IPS DF 6.9 (cell line): ENCODE data around the gene RBM47.

ENCODE experiments used
- DNase-seq: peaks from one replicate; pipeline ENCODE4 v3.0.0-alpha.2; 2013; ENCODE audit warnings: low read depth, low spot score
- H3K27ac ChIP-seq: one replicate; pipeline ENCODE4 v1.5.1; 2013; ENCODE audit warnings: low read length, control low read depth
- H3K27me3 ChIP-seq: 2 replicates; pipeline ENCODE4 v1.6.1; 2013; ENCODE audit warnings: mild to moderate bottlenecking, low read length; ENCODE audit not compliant: control insufficient read depth, insufficient read depth
- H3K36me3 ChIP-seq: 2 replicates; pipeline ENCODE4 v1.6.1; 2013; ENCODE audit warnings: low read length; ENCODE audit not compliant: control insufficient read depth, insufficient read depth
- H3K4me1 ChIP-seq: 2 replicates; pipeline ENCODE4 v1.6.1; 2013; ENCODE audit warnings: low read length; ENCODE audit not compliant: control insufficient read depth, insufficient read depth
- H3K4me3 ChIP-seq: 2 replicates; pipeline ENCODE4 v1.5.1; 2013; ENCODE audit warnings: mild to moderate bottlenecking, low read length
- H3K9me3 ChIP-seq: 2 replicates; pipeline ENCODE4 v1.6.1; 2013; ENCODE audit warnings: low read length, inconsistent platforms; ENCODE audit not compliant: control insufficient read depth, insufficient read depth
- WGBS: extraction: QIAGEN DNeasy Blood & Tissue Kit; methylation state at CpG from one replicate; pipeline ENCODE4 v1.1.7; 2013; ENCODE audit warnings: mixed read lengths, missing lambda C conversion rate; ENCODE audit not compliant: insufficient read length, insufficient coverage; 5-methylcytosine and 5-hydroxymethylcytosine counted together

RBM47 gene

GRCh38 chr4:40544221-40544620 is 85.4 kb downstream of the RBM47 start:
- peaks cover 3% of the 10 kb centered on the region; the same call in 1 of the 2 replicates for H3K36me3 ChIP-seq
- DNase-seq = no peak
- no peak overlapping the region for H3K27ac ChIP-seq
- no peaks in the 10 kb centered on the region for H3K9me3 ChIP-seq
- peaks cover 1% of the 10 kb centered on the region; the same call in 1 of the 2 replicates for H3K4me1 ChIP-seq
- no peaks in the 10 kb centered on the region for H3K27me3 ChIP-seq
- WGBS = no CpG with 5 or more reads among the region's 7 CpGs
- no peak overlapping the region for H3K4me3 ChIP-seq

- Histone ChIP-seq H3K4me3 (no peak overlapping the region), H3K4me1 (peaks cover 1% of the 10 kb centered on the region; the same call in 1 of the 2 replicates), H3K36me3 (no peaks in the 10 kb centered on the region), H3K27me3 (no peaks in the 10 kb centered on the region), H3K9me3 (no peaks in the 10 kb centered on the region), H3K27ac (no peak overlapping the region)
- no peak for DNase-seq
- WGBS = no CpG with 5 or more reads among the region's 7 CpGs
Observed at GRCh38 chr4:40540800-40541199, 88.9 kb downstream of the RBM47 start.

GRCh38 chr4:40536032-40536431 is 93.6 kb downstream of the RBM47 start:
- no peak overlapping the region for H3K27ac ChIP-seq
- H3K36me3 ChIP-seq = no peaks in the 10 kb centered on the region
- H3K9me3 ChIP-seq = no peaks in the 10 kb centered on the region
- no peaks in the 10 kb centered on the region for H3K4me1 ChIP-seq
- no peaks in the 10 kb centered on the region for H3K27me3 ChIP-seq
- no CpG with 5 or more reads among the region's 4 CpGs for WGBS
- H3K4me3 ChIP-seq = no peak overlapping the region
- no peak for DNase-seq

GRCh38 chr4:40531636-40532023 is 98.0 kb downstream of the RBM47 start:
- H3K4me1 ChIP-seq = no peaks in the 10 kb centered on the region
- no peaks in the 10 kb centered on the region for H3K27me3 ChIP-seq
- WGBS = no CpG with 5 or more reads among the region's 3 CpGs
- DNase-seq = no peak
- H3K27ac ChIP-seq = no peak overlapping the region
- no peaks in the 10 kb centered on the region for H3K9me3 ChIP-seq
- H3K36me3 ChIP-seq = no peaks in the 10 kb centered on the region
- H3K4me3 ChIP-seq = no peak overlapping the region

GRCh38 chr4:40530961-40531635 is 98.6 kb downstream of the RBM47 start:
- H3K9me3 ChIP-seq = no peaks in the 10 kb centered on the region
- no peak overlapping the region for H3K4me3 ChIP-seq
- no peak overlapping the region for H3K27ac ChIP-seq
- DNase-seq = no peak
- WGBS = no CpG with 5 or more reads among the region's 10 CpGs
- H3K36me3 ChIP-seq = no peaks in the 10 kb centered on the region
- no peaks in the 10 kb centered on the region for H3K4me1 ChIP-seq
- no peaks in the 10 kb centered on the region for H3K27me3 ChIP-seq

- no peak overlapping the region for H3K27ac ChIP-seq
- no peaks in the 10 kb centered on the region for H3K27me3 ChIP-seq
- no CpG with 5 or more reads among the region's 1 CpG for WGBS
- no peaks in the 10 kb centered on the region for H3K9me3 ChIP-seq
- no peak overlapping the region for H3K4me3 ChIP-seq
- H3K36me3 ChIP-seq = no peaks in the 10 kb centered on the region
- no peak for DNase-seq
- no peaks in the 10 kb centered on the region for H3K4me1 ChIP-seq
Observed at GRCh38 chr4:40526741-40527140, 102.9 kb downstream of the RBM47 start.

GRCh38 chr4:40525752-40526598 is 103.7 kb downstream of the RBM47 start:
- no peaks in the 10 kb centered on the region for H3K9me3 ChIP-seq
- H3K4me1 ChIP-seq = no peaks in the 10 kb centered on the region
- no peak overlapping the region for H3K27ac ChIP-seq
- no peak overlapping the region for H3K4me3 ChIP-seq
- no peaks in the 10 kb centered on the region for H3K36me3 ChIP-seq
- no peak for DNase-seq
- no peaks in the 10 kb centered on the region for H3K27me3 ChIP-seq
- no CpG with 5 or more reads among the region's 8 CpGs for WGBS

- Histone ChIP-seq H3K27me3 (no peaks in the 10 kb centered on the region), H3K4me1 (no peaks in the 10 kb centered on the region), H3K27ac (no peak overlapping the region), H3K4me3 (no peak overlapping the region), H3K9me3 (no peaks in the 10 kb centered on the region), H3K36me3 (no peaks in the 10 kb centered on the region)
- no CpG with 5 or more reads among the region's 11 CpGs for WGBS
- no peak for DNase-seq
Observed at GRCh38 chr4:40524366-40525041, 105.2 kb downstream of the RBM47 start.

- WGBS = no CpG with 5 or more reads among the region's 7 CpGs
- H3K27me3 ChIP-seq = no peaks in the 10 kb centered on the region
Observed at GRCh38 chr4:40523581-40523980, 106.1 kb downstream of the RBM47 start.

GRCh38 chr4:40521957-40522356 is 107.7 kb downstream of the RBM47 start:
- no CpG with 5 or more reads among the region's 2 CpGs for WGBS

More at GRCh38 chr4:40523581-40523980, 106.1 kb downstream of the RBM47 start:
- H3K4me1 ChIP-seq = no peaks in the 10 kb centered on the region
- no peaks in the 10 kb centered on the region for H3K36me3 ChIP-seq
- no peak for DNase-seq
- no peak overlapping the region for H3K4me3 ChIP-seq
- no peaks in the 10 kb centered on the region for H3K9me3 ChIP-seq
- no peak overlapping the region for H3K27ac ChIP-seq

More at GRCh38 chr4:40521957-40522356, 107.7 kb downstream of the RBM47 start:
- no peaks in the 10 kb centered on the region; the same call in 1 of the 2 replicates for H3K4me1 ChIP-seq
- no peak overlapping the region for H3K4me3 ChIP-seq
- H3K27me3 ChIP-seq = no peaks in the 10 kb centered on the region
- no peak for DNase-seq
- no peaks in the 10 kb centered on the region for H3K9me3 ChIP-seq
- no peaks in the 10 kb centered on the region for H3K36me3 ChIP-seq
- H3K27ac ChIP-seq = no peak overlapping the region
